Ecto neural progenitor cell (in vitro differentiated cells): ENCODE data around the gene UQCC3.
"Not testable (repeated sequence)": the region's sequence is repeated elsewhere in the genome, so short reads cannot be mapped to it uniquely, and the experiment has no call there.

Experiments
- DNase-seq: peaks from one replicate; pipeline ENCODE4 v3.0.0-alpha.2; 2018; ENCODE audit warnings: low spot score

UQCC3 gene, protein sequence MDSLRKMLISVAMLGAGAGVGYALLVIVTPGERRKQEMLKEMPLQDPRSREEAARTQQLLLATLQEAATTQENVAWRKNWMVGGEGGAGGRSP

DNA sequence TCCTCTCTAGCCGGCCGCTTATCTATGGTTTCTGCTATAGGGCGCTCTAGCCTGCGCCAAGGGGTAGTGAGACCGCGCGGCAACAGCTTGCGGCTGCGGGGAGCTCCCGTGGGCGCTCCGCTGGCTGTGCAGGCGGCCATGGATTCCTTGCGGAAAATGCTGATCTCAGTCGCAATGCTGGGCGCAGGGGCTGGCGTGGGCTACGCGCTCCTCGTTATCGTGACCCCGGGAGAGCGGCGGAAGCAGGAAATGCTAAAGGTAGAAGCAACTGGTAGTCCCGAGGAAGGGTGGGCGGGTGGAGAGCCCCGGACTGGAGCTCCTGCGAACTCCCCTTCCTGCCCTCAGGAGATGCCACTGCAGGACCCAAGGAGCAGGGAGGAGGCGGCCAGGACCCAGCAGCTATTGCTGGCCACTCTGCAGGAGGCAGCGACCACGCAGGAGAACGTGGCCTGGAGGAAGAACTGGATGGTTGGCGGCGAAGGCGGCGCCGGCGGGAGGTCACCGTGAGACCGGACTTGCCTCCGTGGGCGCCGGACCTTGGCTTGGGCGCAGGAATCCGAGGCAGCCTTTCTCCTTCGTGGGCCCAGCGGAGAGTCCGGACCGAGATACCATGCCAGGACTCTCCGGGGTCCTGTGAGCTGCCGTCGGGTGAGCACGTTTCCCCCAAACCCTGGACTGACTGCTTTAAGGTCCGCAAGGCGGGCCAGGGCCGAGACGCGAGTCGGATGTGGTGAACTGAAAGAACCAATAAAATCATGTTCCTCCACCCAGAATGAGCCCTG, at the start of gene UQCC3, which contains the start of gene LBHD1:
UQCC3 (plus strand) TSS at position 66 of the 782 bp plus-strand sequence; CDS start at position 139, 73 bp downstream.
LBHD1 (minus strand) TSS at position 660 of the 782 bp plus-strand sequence. CDS start 2,236 bp downstream, outside the sequence.
- peak; percentile 89 for DNase-seq

DNA sequence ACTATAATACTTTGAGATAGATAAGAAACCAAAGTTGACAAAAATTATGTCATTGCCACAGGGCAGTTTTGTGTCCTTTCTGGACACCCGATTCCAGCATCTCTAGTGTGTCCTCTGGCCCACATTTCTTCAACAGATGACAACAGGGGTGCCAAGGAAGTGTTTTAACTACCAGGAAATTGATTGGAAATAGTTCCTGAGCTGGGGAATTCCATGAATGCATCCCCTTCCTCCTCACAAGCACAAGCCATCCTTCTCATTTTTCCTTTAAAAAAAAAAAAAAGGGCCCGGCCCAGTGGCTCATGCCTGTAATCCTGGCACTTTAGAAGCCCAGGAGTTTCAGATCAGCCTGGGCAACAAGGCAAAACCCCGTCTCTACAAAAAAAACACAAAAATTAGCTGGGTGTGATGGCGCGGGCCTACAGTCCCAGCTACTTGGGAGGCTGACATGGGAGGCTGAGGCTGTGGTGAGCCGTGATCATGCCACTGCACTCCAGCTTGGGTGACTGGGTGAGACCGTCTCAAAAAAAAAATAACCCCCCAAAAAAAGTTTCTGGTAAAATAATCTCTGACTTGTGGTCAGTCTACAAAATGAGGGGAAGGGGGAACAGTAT, 48.9 kb upstream of the UQCC3 start:
- no peak for DNase-seq

DNA sequence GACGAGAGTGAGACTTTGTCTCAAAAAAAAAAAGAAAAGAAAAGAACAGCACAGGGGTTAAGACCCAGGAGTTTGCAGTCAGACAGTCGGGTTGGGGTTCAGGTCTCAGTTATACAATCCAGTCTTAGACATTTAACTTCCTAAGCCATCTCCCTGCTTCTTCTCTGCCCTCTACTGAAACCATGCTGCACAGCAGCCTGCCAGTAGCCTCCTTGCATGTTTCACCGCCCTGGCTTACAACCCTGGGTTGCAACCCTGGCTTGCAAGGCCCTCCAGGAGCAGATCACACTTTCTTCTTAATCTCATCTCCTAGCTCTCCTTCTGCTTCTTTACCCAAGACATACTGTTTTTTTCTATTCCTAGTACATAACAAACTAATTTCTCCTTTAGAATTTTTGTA, 43.8 kb upstream of the UQCC3 start:
- no peak for DNase-seq

DNA sequence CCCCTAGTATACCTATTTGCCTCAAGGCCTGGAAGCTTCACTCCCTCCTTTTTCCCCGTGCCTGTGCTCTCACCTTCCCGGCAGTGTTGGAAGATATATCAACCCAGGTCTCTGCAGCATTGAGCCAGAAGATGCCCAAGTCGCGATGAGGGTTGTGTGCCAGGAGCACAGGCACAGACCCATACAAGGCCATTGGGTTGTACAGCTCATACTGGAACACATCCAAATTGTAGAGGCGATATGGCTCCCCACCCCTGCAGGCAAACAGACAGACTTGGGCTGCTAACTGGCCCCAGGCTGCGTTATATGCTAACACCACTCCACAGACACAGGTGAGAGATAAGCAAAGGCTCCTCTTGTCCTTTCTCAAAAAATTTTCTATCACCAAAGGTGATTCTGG, 39.0 kb upstream of the UQCC3 start:
- DNase-seq, result no peak

DNA sequence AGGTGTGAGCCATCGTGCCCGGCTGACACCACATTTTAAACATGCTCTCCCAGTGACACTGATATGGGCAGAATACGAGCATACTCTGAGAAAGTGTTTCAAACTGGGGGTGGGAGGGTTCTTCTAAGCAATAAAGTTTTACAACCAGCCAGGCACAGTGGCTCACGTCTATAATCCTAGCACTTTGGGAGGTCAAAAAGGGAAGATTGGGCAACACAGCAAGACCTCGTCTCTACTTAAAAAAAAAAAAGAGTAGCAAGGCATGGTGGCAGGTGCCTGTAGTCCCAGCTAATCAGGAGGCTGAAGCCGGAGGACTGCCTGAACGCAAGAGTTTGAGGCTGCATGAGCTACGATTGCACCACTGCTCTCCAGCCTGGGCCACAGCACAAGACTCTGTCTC, 27.3 kb upstream of the UQCC3 start:
- DNase-seq, result no peak

DNA sequence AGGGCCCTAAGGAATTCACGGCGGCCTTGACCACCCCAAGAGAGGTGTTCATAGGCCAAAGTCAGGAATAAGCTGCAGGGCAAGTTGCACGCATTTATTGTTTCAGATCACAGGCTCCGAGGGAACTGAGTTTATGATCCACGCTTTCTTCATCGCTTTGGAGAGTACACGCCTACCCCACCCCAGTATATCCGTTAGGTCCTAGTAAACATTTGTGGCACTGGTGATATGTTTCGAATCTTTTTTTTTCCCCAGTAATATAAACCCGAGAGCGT, 25.9 kb upstream of the UQCC3 start:
- no peak for DNase-seq

DNA sequence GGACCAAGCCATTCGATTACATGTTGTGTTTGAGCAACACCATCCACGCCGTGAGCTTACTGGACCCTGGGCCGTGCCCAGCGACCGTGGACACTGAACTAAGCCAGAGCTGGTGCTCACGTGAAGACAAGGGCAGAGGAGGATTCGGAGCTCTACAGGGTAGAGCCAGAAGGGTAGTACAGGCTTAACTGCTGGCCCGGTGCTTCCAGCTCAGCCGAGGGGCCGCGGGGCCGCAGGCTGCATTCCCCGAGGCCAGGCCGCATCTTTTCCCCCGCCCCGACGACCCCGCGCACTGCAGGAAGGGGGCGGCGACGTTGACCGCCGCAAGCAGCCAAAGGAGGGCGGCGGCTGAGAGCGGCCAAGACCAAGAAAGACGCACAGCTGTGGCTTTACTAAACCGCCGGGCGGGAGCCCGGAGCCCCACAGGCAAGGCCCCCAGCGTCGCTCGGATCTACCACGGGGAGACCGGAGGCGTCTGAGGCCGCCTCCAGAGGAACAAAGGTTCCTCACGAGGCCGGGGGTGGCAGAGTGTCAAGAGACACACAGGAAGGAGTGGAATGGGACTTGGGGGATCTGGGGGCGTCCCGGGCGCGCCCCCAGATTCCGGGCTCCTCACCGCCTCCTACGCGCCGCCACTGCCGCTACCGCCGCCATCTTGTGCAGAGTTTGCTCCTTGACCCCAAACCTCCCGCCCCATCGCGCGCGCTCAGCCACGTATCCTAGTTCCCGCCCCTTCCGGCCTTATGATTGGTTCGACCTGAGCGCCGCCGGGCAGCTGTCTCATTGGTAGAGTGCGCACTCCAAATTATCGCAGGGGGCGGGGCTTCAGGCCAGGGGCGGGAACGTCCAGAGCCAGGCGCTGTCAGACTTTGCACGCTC, 25.3 kb upstream of the UQCC3 start, which contains the start of gene GANAB:
GANAB (minus strand) TSS at position 668 of the 879 bp plus-strand sequence; CDS start at position 654, 14 bp downstream.
- DNase-seq, result peak; percentile 99

DNA sequence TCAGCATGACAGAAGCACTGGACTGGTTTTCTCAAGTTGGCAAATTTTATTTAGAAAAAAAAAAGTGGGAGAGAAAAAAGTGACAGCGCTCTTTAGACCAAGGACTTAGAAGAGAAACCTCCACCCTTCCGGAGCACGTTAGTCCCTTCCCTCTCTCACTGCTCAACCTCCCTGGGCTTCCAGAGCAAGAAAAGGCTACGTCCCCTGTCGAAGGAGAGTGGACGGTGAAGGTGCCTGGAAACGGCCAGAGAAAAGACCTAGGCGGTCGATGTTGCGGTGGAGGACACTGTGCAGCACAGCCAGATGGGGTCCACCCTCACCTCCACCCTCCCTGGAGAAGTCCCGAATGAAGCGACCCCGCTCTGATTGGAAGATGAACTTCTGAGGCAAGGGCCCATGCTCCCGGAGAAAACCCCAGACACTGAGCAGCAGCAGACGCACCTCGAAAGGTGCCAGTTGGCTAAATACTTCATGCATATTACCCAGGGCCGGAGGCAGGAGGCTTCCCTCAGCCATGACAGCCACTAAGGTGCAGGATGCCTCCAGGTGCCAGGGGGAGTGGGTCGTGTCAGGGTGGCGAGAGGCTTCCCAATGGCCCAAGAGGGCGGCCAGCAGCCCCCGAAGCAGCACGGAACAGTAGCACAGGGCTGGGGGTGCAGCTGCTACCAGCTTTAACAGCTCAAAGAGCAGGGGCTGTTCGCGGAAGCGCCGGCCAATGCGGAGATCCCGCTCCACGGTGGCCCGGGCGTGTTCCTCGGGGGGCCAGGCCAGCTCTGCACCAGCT, 24.5 kb upstream of the UQCC3 start:
- DNase-seq, result peak; percentile 55

DNA sequence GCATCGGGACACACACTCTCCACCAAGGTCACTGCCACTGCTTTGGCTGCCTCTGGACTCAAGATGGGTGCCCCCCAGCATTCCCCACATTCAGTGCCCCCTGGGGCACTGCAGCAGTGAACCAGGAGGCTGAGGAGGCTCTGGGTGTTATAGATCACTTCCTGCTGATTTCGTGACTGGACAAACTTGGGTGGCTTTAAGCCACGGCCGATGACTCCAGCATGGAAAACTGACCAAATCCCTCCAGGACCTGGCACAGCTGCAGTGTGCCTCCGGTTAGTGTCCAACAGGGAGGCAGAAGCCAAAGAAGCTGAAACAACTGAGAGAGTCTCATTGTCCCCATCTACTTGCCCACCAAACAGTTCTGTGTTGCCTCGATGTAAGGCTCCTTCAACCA, 23.9 kb upstream of the UQCC3 start:
- DNase-seq, result no peak

DNA sequence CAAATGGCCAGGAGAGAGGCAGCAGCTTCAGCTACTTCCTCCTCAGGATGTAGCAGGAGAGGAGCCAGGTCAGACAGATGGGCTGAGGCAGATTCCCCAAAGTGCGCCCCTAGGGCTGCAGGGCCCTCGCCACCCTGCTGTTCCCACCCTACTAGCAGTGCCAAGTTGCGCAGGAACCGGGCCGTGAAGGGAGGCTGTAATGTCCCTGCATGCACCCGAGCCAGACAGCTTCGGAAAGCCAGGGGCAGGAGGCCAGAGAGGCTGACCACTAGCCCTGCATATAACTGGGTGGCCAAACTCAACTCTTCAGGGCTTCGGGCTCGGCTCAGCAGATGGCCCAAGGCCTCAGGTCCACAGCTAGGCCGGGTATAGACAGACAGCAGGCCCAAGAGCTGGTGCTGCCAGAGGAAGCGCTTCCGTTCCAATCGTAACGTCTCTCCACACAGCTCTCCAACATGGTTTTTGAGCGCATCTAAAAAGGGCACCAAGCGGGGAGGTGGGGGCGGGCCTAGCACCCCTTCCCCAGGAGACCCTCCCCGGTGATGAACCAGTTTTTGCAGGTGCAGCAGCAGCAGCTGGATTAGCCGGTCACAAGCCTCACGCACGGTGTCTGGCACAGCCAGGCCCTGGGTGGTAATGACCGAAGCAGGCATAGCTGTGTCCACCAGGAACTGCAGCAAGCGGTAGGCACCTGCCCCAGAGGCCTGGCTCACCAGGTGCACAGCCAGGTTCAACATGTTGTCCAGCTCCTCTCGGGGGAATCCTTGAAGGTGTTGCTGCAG, 23.1 kb upstream of the UQCC3 start:
- DNase-seq, result no peak

DNA sequence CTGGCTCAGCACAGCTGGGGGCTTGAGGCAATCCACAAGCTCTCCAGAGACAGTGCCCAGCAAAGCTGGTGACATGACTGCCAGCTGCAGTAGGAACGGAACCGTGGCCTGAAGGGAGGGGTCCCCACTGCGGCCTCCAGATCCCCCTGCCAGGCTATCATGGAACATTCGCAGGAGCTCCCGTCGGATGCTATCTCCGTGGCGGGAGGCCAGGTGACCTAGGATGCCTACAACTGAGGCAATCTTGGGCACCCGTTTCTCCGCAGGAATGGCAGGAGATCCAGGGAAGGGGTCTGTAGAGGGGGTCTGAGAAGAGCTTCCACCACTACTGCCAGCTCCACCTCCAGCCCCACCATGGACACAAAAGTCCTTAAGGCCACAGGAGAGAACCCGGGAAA, 22.5 kb upstream of the UQCC3 start:
- DNase-seq, result no peak

DNA sequence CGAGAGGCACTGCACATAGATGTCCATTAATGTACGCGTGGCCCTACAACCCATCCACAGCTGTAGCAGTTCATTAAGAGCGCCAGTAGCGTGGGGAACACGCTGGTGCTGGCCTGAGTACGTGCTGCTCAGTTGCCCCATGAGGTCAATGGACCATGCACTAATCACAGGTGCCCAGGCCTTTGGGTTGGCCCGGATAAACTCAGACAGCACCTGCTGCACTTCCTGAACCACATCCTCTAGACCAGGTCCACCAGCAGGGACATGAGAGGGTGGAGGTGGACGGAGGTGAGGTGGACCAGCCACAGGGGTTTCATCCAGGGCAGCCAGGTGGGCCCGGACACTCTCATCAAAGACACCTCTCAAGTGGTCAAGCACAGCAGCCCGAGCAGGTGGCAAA, 22.0 kb upstream of the UQCC3 start:
- DNase-seq, result no peak

DNA sequence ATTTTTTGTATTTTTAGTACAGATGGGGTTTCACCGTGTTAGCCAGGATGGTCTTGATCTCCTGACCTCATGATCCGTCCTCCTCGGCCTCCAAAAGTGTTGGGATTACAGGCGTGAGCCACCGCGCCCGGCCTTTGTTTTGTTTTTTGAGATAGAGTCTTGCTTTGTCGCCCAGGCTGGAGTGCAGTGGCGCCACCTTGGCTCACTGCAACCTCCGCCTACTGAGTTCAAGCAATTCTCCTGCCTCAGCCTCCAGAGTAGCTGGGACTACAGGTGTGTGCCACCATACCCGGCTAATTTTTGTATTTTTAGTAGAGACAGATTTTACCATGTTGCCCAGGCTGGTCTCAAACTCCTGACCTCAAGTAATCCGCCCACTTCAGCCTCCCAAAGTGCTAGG, 21.2 kb upstream of the UQCC3 start:
- DNase-seq, result not testable (repeated sequence)

DNA sequence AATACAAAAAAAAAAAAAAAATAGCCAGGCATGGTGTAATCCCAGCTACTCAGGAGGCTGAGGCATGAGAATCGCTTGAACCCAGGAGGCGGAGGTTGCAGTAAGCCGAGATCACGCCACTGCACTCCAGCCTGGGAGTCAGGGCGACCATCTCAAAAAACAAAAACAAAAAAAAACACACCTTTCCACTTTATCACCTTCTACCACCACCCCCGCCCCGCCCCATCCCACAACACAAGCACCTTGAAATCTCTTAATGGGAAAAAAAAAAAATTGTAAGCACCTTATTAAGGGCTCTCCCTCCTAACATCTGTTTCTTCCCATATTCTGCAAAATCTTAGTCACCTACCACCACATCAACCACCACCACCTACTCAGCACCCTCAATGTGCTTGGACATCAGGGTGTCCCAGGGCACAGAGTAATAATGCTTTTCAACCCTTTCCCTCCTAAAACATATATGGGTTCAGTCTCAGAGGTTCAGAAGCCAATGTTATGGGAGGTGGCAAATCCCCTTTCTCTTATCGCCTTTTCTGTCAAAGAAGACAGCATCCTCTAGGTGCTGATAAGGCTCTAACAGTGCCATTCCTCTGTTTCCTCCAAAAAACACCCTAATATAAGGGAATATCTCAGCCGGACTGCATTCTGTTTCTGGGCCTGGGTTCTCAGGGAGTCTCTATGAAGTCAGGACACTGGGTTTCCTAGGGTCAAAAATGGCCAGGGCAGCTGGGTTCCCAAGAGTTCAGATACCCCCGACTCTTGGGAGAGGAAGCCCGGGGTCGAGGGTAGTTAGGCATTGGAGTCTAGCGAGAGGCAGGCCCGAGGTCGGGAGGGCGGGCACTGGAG, 19.1 kb upstream of the UQCC3 start:
- no peak for DNase-seq

DNA sequence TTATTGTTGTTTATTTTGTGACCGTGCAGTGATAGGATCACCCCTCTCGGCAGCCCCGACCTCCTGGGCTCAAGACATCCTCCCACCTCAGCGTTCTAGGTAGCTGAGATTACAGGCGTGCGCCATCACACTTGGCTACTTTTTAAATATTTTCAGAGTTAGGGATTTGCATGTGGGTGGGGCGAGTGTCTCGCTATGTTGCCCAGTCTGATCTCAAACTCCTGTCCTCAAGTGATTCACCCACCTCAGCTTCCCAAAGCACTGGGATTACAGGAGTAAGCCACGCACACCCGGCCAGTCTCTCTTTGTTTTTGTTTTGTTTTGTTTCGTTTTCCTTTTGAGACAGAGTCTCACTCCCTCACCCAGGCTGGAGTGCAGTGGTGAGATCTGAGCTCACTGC, 17.2 kb upstream of the UQCC3 start:
- no peak for DNase-seq

DNA sequence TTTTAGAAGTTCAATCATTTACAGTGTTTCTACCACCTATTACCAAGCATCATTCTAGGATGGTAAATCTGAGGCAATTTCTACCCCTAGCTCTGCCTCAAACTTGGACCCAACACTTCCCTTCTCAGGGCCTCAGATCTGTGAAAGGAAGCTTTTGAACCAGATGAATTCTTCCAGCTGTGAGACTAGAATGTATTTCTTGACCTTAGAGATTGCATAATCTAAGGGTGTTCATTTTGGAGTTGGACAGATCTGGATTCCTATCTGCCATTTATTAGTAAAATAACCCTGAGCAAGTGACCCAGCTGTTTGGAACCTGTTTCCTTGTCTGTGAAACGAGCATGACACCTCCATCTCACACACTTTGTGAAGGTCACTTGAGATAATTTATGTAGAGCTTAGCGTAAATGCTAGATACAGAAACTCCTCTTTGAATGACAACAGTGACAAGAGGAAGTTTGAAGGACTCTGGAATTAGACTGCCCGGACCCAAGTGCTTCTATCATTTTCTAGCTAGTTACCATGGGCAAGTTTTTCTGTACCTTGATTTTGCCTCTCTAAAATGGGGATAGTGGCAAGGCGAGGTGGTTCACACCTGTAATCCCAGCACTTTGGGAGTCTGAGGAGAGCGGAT, 14.6 kb upstream of the UQCC3 start:
- no peak for DNase-seq

DNA sequence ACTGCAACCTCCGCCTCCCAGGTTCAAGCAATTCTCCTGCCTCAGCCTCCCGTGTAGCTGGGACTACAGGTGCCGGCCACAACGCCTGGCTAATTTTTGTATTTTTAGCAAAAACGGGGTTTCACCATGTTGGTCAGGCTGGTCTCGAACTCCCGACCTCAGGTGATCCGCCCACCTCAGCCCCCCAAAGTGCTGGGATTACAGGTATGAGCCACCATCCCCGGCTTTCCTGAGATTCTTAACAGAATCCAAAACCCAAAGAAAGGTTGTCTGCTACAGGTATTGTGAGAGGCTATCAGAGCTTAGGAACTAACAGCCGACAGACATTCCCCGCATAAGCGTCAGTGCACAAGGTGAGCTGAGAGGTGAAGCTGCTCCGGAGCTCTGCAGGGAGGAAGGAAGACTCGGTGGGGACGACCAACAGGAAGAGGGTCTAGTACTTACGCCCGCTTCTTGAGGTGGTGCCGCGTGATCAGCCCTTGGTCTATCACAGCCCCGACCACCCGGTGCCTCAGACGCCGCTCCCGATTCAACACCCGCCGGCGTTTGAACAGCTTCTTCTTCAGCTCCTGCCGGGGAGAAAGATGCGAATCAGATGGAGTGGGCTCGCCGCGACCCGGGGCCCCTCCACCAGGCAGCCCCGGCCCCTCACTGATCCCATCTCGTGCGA, 6.9 kb upstream of the UQCC3 start:
- DNase-seq, result no peak

DNA sequence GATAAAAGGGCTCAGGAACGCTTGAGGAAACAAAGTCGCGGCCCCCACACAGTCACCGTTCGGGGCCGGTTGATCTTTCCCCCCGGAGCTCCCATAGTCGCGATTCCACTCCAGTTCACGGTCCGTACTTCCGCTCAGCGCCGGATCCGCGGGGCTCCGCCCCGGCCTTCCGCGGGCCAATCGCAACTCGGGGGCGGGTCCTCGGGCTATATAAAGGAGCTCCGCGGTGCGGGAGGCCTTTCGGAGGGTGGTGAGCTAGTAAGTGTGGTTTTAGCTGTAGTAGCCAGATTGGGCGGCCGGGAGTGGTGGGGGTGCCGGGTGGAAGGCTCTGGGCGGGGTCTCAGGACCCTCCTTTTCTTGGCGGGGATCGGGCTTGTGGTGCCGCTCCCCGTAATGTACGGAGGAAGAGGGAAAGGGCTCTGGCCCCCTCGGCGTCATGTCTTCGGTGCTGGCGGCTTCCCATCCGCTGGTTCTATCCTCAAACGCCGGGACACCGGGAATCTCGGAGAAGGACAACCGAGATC, 6.3 kb upstream of the UQCC3 start, which contains the start of the genes C11orf98 and CSKMT:
C11orf98 (minus strand) TSS at position 136 of the 524 bp plus-strand sequence; CDS start at position 95, 41 bp downstream.
CSKMT (plus strand) TSS at position 238 of the 524 bp plus-strand sequence. CDS start 568 bp downstream, outside the sequence.
- DNase-seq, result peak; percentile 98
